Measurements from ENCODE around the gene POLR2L.

Gene POLR2L

DNA sequence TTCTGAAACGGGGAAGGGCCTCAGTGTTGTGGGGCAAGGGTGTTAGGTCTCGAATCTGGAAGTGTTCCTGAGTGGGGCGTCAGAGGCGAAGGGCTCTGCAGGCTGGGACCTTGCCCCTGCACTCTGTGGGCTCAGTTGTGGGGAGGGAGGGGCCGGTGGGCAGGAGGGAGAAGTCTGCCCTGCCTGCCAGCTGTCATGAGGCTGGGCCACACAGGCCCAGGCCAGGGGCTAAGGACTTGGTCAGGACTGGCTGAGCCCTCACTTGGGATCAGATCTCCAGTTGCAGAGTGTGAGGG lies 14.5 kb downstream of the POLR2L start, which contains the start of gene CRACR2B:
Gene CRACR2B, plus strand, starts transcription at position 23 of the 296 bp plus-strand sequence. CDS start 689 bp downstream, outside the sequence.
- no peak for ATAC-seq

DNA sequence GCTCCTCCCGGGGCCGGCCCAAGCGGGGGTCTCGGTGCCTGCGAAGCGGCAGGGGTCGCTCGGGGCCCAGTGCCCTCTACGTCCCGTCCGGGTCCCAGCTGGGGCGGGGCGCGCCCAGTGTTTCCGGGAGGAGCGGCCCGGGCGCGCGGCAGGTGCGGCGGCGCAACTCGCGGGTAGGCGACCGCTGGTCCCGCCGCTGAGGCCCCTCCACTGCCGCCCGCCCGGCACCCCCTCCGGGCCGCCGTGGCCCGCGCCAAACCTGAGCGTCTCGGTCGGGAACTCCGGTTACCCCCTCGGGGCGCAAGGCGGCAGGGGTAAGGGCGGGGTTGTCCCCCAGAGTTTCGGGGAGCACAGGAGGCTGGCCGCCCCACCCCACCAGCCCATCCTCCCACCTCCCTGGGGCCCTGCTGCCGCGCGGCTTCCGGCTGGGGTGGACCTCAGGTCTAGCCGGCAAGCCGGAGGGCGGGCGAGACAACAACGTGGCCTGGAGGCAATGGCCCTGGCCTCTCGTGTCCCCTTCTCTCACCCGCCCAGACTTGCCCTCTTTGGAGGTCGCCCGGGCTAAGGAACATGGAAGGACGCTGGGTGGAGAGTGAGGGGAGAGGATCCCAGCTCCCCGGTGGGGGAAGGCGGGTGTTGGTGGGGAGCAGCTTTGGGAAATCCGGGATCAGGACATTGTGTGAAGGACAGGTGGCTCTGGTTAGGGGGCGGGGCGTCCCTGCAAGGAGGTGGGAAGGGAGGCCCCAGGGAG lies 15.0 kb downstream of the POLR2L start:
- TF ChIP-seq, protein P1, sequence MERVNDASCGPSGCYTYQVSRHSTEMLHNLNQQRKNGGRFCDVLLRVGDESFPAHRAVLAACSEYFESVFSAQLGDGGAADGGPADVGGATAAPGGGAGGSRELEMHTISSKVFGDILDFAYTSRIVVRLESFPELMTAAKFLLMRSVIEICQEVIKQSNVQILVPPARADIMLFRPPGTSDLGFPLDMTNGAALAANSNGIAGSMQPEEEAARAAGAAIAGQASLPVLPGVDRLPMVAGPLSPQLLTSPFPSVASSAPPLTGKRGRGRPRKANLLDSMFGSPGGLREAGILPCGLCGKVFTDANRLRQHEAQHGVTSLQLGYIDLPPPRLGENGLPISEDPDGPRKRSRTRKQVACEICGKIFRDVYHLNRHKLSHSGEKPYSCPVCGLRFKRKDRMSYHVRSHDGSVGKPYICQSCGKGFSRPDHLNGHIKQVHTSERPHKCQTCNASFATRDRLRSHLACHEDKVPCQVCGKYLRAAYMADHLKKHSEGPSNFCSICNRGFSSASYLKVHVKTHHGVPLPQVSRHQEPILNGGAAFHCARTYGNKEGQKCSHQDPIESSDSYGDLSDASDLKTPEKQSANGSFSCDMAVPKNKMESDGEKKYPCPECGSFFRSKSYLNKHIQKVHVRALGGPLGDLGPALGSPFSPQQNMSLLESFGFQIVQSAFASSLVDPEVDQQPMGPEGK (CRISPR knock-in tag; IDR thresholded peaks at IDR 0.05; ENCODE audit: borderline replicate concordance) = no peak
- TF ChIP-seq PPARA (CRISPR knock-in tag; IDR thresholded peaks at IDR 0.05; ENCODE audit: borderline replicate concordance) (no peak), ESRRG (CRISPR knock-in tag; IDR thresholded peaks at IDR 0.05) (no peak), ISL1 (CRISPR knock-in tag; IDR thresholded peaks at IDR 0.05) (no peak), SNAI2 (CRISPR knock-in tag; IDR thresholded peaks at IDR 0.05) (no peak)
- no peak for ATAC-seq

More for the DNA sequence above, 14.5 kb downstream of the POLR2L start, which contains the start of gene CRACR2B:
- TF ChIP-seq RARB (CRISPR knock-in tag; IDR thresholded peaks at IDR 0.05) (no peak), ZFP3 (CRISPR knock-in tag; IDR thresholded peaks at IDR 0.05) (no peak), BACH2 (CRISPR knock-in tag; IDR thresholded peaks at IDR 0.05; ENCODE audit: borderline replicate concordance) (no peak)

DNA sequence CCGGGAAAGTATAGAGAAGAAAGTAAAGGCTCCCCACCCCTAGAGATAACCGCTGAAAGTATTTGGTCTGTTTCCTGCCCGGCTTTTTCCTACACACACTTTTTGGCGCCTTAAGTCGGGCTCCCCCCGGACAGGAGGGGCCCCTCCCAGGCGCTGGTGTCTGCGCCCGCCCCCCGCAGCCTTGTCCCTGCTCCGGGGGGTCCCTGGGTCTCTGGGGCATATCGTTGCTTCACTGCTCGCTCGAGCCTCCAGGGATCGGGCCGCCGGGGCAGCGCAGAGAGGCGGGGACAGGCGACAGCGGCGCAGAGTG lies 15.5 kb downstream of the POLR2L start:
- ATAC-seq = no peak
- TF ChIP-seq ZFP3 (CRISPR knock-in tag; IDR thresholded peaks at IDR 0.05) (no peak), CSDC2 (CRISPR knock-in tag; IDR thresholded peaks at IDR 0.05) (no peak), PPARA (CRISPR knock-in tag; IDR thresholded peaks at IDR 0.05; ENCODE audit: borderline replicate concordance) (no peak), TOX (CRISPR knock-in tag; IDR thresholded peaks at IDR 0.05; ENCODE audit: borderline replicate concordance) (no peak), ZFP30 (CRISPR knock-in tag; IDR thresholded peaks at IDR 0.05) (no peak), ARNTL (CRISPR knock-in tag; IDR thresholded peaks at IDR 0.05; ENCODE audit: borderline replicate concordance, low read depth) (no peak), ZNF8 (CRISPR knock-in tag; IDR thresholded peaks at IDR 0.05) (no peak)

DNA sequence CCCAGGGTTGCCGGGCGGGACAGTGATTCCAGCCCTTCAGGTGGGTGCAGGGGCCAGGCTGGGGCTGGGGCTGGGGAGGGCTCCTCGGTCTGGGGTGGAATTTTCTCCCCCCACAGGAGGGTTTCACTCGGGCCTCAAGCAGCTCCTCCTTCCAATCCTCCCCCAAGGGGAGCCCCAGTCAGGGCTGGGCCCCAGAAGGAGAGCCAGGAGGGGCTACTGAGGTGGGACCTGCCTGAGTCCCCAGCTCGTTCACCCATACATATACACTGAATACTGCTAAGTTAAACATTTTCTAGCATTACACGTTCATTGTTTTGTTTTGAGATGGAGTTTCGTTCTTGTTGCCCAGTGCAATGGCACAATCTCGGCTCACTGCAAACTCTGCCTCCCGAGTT lies 16.1 kb downstream of the POLR2L start:
- ATAC-seq = no peak
- TF ChIP-seq ZNF8 (CRISPR knock-in tag; IDR thresholded peaks at IDR 0.05) = no peak
- no peak for TF ChIP-seq ZFP3 (CRISPR knock-in tag; IDR thresholded peaks at IDR 0.05)
- no peak for TF ChIP-seq OSR1 (CRISPR knock-in tag; IDR thresholded peaks at IDR 0.05)
- no peak for TF ChIP-seq TCF4 (CRISPR knock-in tag; IDR thresholded peaks at IDR 0.05; ENCODE audit: borderline replicate concordance)
- TF ChIP-seq PPARA (CRISPR knock-in tag; IDR thresholded peaks at IDR 0.05; ENCODE audit: borderline replicate concordance) = no peak
- TF ChIP-seq ESRRG (CRISPR knock-in tag; IDR thresholded peaks at IDR 0.05) = no peak
- TF ChIP-seq ZNF70 (CRISPR knock-in tag; IDR thresholded peaks at IDR 0.05) = no peak
- no peak for TF ChIP-seq ISL1 (CRISPR knock-in tag; IDR thresholded peaks at IDR 0.05)
- no peak for TF ChIP-seq ARNTL (CRISPR knock-in tag; IDR thresholded peaks at IDR 0.05; ENCODE audit: borderline replicate concordance, low read depth)
- TF ChIP-seq, protein P2, sequence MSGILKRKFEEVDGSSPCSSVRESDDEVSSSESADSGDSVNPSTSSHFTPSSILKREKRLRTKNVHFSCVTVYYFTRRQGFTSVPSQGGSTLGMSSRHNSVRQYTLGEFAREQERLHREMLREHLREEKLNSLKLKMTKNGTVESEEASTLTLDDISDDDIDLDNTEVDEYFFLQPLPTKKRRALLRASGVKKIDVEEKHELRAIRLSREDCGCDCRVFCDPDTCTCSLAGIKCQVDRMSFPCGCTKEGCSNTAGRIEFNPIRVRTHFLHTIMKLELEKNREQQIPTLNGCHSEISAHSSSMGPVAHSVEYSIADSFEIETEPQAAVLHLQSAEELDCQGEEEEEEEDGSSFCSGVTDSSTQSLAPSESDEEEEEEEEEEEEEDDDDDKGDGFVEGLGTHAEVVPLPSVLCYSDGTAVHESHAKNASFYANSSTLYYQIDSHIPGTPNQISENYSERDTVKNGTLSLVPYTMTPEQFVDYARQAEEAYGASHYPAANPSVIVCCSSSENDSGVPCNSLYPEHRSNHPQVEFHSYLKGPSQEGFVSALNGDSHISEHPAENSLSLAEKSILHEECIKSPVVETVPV (CRISPR knock-in tag; IDR thresholded peaks at IDR 0.05) = no peak
- no peak for TF ChIP-seq GLIS3 (CRISPR knock-in tag; IDR thresholded peaks at IDR 0.05)
- TF ChIP-seq, protein P3, sequence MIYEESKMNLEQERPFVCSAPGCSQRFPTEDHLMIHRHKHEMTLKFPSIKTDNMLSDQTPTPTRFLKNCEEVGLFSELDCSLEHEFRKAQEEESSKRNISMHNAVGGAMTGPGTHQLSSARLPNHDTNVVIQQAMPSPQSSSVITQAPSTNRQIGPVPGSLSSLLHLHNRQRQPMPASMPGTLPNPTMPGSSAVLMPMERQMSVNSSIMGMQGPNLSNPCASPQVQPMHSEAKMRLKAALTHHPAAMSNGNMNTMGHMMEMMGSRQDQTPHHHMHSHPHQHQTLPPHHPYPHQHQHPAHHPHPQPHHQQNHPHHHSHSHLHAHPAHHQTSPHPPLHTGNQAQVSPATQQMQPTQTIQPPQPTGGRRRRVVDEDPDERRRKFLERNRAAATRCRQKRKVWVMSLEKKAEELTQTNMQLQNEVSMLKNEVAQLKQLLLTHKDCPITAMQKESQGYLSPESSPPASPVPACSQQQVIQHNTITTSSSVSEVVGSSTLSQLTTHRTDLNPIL (CRISPR knock-in tag; IDR thresholded peaks at IDR 0.05; ENCODE audit: low read depth) = no peak
- no peak for TF ChIP-seq TOX (CRISPR knock-in tag; IDR thresholded peaks at IDR 0.05; ENCODE audit: borderline replicate concordance)
- no peak for TF ChIP-seq CSDC2 (CRISPR knock-in tag; IDR thresholded peaks at IDR 0.05)

DNA sequence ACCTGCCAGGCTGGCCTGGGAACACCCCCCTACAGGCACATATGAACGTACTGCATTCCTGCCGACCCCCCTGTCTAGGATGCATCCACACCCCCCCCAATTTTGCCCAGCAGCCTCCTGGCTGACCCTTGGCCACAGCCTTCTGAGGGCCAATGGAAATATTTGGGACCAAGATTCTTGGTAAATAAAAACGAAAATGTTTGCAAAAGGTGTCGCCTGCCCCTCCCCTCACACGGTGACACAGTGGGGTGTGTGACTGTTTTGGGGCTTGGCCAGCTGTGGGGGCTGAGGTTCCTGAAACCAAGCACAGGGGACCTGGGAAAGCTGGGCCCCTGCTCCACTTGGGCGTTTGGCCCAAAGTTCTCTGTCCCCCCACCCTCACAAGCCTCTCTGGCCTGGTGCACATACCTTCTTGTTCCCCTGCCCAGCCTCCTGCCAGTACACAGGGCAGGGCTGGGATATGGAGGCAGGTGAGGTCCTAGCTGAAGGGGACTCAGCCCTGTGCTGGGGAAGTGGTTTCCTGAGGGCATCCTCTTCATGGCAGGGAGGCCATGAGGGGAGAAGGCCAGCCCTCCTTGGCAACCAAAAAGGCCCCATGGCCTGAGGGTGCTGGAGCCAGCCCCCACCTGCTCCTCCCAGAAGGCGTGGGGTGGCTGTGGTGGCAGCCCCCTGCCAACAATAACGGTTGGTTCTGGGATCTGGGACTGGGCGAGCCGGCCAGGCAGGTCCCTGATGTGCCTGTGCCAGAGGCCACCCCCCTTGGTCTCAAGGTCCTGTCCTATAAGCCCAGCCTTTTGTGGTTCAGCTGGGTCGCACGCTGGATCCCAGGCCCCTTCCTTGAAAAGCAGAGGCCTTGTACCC lies 16.7 kb downstream of the POLR2L start:
- no peak for ATAC-seq
- TF ChIP-seq, protein P3 (CRISPR knock-in tag; IDR thresholded peaks at IDR 0.05; ENCODE audit: low read depth) = no peak
- TF ChIP-seq ESRRG (CRISPR knock-in tag; IDR thresholded peaks at IDR 0.05) (no peak), TCF4 (CRISPR knock-in tag; IDR thresholded peaks at IDR 0.05; ENCODE audit: borderline replicate concordance) (no peak), ZNF8 (CRISPR knock-in tag; IDR thresholded peaks at IDR 0.05) (no peak), GLIS3 (CRISPR knock-in tag; IDR thresholded peaks at IDR 0.05) (no peak), ZC3H10 (CRISPR knock-in tag; IDR thresholded peaks at IDR 0.05) (no peak)
- TF ChIP-seq, protein P2 (CRISPR knock-in tag; IDR thresholded peaks at IDR 0.05) = no peak
- TF ChIP-seq, protein P1 (CRISPR knock-in tag; IDR thresholded peaks at IDR 0.05; ENCODE audit: borderline replicate concordance) = no peak

Data from SK-N-SH treated with all-trans-retinoic acid at 6 μM for 48 hours (cell line).